SK-N-SH (cell line): ENCODE measurements around the gene SLC41A3.

Source experiments
- CTCF ChIP-seq: fragments of 200-600 bp; sonication (generic); IDR thresholded peaks from 2 replicates; pipeline ENCODE4 v1.6.1; 2017; ENCODE audit warnings: antibody characterized with exemption, mild to moderate bottlenecking, moderate library complexity
- EZH2phosphoT487 ChIP-seq: fragments of 200-600 bp; sonication (generic); IDR thresholded peaks from 2 replicates; pipeline ENCODE4 v1.6.1; 2017; ENCODE audit warnings: low read depth, mixed run types, mild to moderate bottlenecking, antibody characterized with exemption, moderate library complexity, borderline replicate concordance
- FOXM1 ChIP-seq: IDR thresholded peaks from 2 replicates; pipeline ENCODE4 v1.4.0; 2012; ENCODE audit warnings: low read depth, mild to moderate bottlenecking
- GABPA ChIP-seq: IDR thresholded peaks from 2 replicates; pipeline ENCODE4 v1.4.0; 2012; ENCODE audit warnings: low read depth, mild to moderate bottlenecking
- JUND ChIP-seq: IDR thresholded peaks from 2 replicates; pipeline ENCODE4 v1.4.0; 2012
- POLR2AphosphoS5 ChIP-seq: IDR thresholded peaks from 2 replicates; pipeline ENCODE4 v1.6.1; 2012; ENCODE audit warnings: low read depth, low read length
- RAD21 ChIP-seq: IDR thresholded peaks from 2 replicates; pipeline ENCODE4 v1.6.1; 2012; ENCODE audit warnings: mild to moderate bottlenecking, low read length
- RCOR1 ChIP-seq: fragments of 150-350 bp; IDR thresholded peaks from 2 replicates; pipeline ENCODE4 v1.6.1; 2017; ENCODE audit warnings: antibody characterized with exemption, low read length
- RXRA ChIP-seq: IDR thresholded peaks from 2 replicates; pipeline ENCODE4 v1.4.0; 2012; ENCODE audit warnings: low read depth, mild to moderate bottlenecking, borderline replicate concordance
- SMC3 ChIP-seq: IDR thresholded peaks from 2 replicates; pipeline ENCODE4 v1.6.1; 2012; ENCODE audit warnings: low read depth, low read length, improper control_type of control experiment
- TCF12 ChIP-seq: IDR thresholded peaks from 2 replicates; pipeline ENCODE4 v1.4.0; 2012

GRCh38 chr3:126109146-126109879 lies 25.4 kb upstream of the SLC41A3 start:
- no peak for TF ChIP-seq CTCF
- no peak for TF ChIP-seq POLR2AphosphoS5
- TF ChIP-seq EZH2phosphoT487: no peak
- TF ChIP-seq SMC3: no peak
- TF ChIP-seq GABPA: no peak
- TF ChIP-seq RXRA: no peak
- TF ChIP-seq RAD21: no peak
- no peak for TF ChIP-seq FOXM1
- no peak for TF ChIP-seq JUND
- TF ChIP-seq TCF12: no peak
- no peak for TF ChIP-seq RCOR1
